Mucosa of descending colon (tissue), 3 donors: ENCODE data around the gene LTO1. TPM values are rescaled to one million over a fixed set of nuclear protein-coding genes. Genes with fewer than 3 reads are reported as not detected.

Experiments
- ATAC-seq: fragments of 200-7000 bp; cut with Tn5 transposase; one replicate; pipeline ENCODE4 v1.9.1; 2020; ENCODE audit warnings: mild to moderate bottlenecking, moderate library complexity
- DNase-seq, 3 donors: peaks; one replicate each; pipeline ENCODE4 v3.0.0-alpha.2; 2020
- H3K36me3 ChIP-seq: fragments of 200-600 bp; one replicate; pipeline ENCODE4 v1.8.0; 2021; ENCODE audit warnings: low read depth, mild to moderate bottlenecking
- H3K4me1 ChIP-seq: fragments of 200-600 bp; one replicate; pipeline ENCODE4 v1.8.0; 2021; ENCODE audit warnings: low read depth, mild to moderate bottlenecking
- H3K4me3 ChIP-seq: fragments of 200-600 bp; one replicate; pipeline ENCODE4 v1.8.0; 2021; ENCODE audit warnings: mild to moderate bottlenecking
- H3K9me3 ChIP-seq: fragments of 200-600 bp; one replicate; pipeline ENCODE4 v1.8.0; 2021; ENCODE audit warnings: mild to moderate bottlenecking
- CTCF ChIP-seq: fragments of 200-600 bp; IDR thresholded peaks from one replicate; pipeline ENCODE4 v1.8.0; 2022; ENCODE audit warnings: antibody characterized with exemption, mild to moderate bottlenecking
- intact Hi-C, 2 donors: fragments of 100-400 bp; cut with DNase I in 1 of 2; cut with micrococcal nuclease in 1 of 2; formaldehyde crosslinking; loops; one replicate each; pipeline versions ENCODE4 v1.11.0 to v1.11.1; 2022; cut with DNase I, micrococcal nuclease
- total RNA-seq, 3 donors: library from RNA; stranded (reverse); fragmentation: NEBNext Ultra II Directional in 2 of 3; extraction: Animal tissue kit (Norgen Biotek cat#: 25700) in 2 of 3; gene quantifications; one replicate each; pipeline versions ENCODE4 v1.2.1 to v1.2.4, GENCODE V29; 2021 to 2023
- donor health status: DM: no; HTN: no; CAD: no; lungs with moderate emphysema.
- donor health status: DM: no; HTN: no; CAD: no.
- donor health status: DM: no; HTN: yes; CAD: no.

The LTO1 gene
- total RNA-seq, 3 donors from 2014 or later = 21.8 to 30.5 (median 22.4) TPM

GRCh38 chr11:69665669-69666068 is 9.5 kb downstream of the LTO1 start:
- Histone ChIP-seq H3K9me3 (no peaks in the 10 kb centered on the region), H3K4me1 (peaks cover 2% of the 10 kb centered on the region), H3K36me3 (no peaks in the 10 kb centered on the region), H3K4me3 (no peak overlapping the region)
- TF ChIP-seq CTCF = no peak
- ATAC-seq (no peak), DNase-seq (peak in 1 of 3 donors; percentile 12)
- intact Hi-C loops = no loop called here

GRCh38 chr11:69664901-69665300 is 10.3 kb downstream of the LTO1 start:
- TF ChIP-seq CTCF = no peak
- peak in 2 of 3 donors; percentile 6 to 12 for DNase-seq
- no peaks in the 10 kb centered on the region for H3K36me3 ChIP-seq

GRCh38 chr11:69664103-69664775 is 10.9 kb downstream of the LTO1 start:
- no peaks in the 10 kb centered on the region for H3K36me3 ChIP-seq
- no peaks in the 10 kb centered on the region for H3K9me3 ChIP-seq
- ATAC-seq (no peak), DNase-seq (peak in 2 of 3 donors; percentile 8 to 34)
- intact Hi-C loops = no loop called here
- H3K4me3 ChIP-seq = no peak overlapping the region
- TF ChIP-seq CTCF = no peak
- no peaks in the 10 kb centered on the region for H3K4me1 ChIP-seq

More at GRCh38 chr11:69664901-69665300, 10.3 kb downstream of the LTO1 start:
- no peak for ATAC-seq
- H3K9me3 ChIP-seq = no peaks in the 10 kb centered on the region
- intact Hi-C loops = no loop called here
- H3K4me3 ChIP-seq = no peak overlapping the region
- H3K4me1 ChIP-seq = no peaks in the 10 kb centered on the region

DNA sequence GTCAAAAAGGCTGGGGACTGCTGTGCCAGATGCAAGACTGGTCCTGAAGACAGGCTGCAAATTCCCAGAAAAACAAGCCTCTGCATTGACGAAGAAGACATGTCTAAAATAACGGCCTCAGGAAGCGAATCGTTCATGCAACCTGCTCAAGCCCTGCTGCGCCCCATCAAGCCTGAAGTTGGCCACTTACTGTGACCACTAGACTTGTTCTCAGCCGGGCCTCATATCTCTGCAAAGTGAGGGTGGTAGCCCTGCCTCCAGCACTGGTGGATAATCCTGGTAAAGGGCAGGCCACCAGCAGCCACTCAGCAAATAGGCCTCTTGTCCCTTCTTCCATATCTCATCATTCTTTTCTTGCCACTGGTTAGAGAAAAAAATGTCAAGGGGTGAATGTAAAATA is 11.8 kb downstream of the LTO1 start:
- DNase-seq (peak in 2 of 3 donors; percentile 7 to 10), ATAC-seq (no peak)
- H3K9me3 ChIP-seq = no peaks in the 10 kb centered on the region
- no peaks in the 10 kb centered on the region for H3K36me3 ChIP-seq
- TF ChIP-seq CTCF = no peak
- intact Hi-C loops = no loop called here
- H3K4me3 ChIP-seq = no peak overlapping the region
- H3K4me1 ChIP-seq = no peaks in the 10 kb centered on the region

- TF ChIP-seq CTCF = no peak
- H3K36me3 ChIP-seq = no peaks in the 10 kb centered on the region
- intact Hi-C loops = no loop called here
- no peaks in the 10 kb centered on the region for H3K9me3 ChIP-seq
- peak in 2 of 3 donors; percentile 11 to 47 for DNase-seq
- H3K4me1 ChIP-seq = no peaks in the 10 kb centered on the region
- H3K4me3 ChIP-seq = no peak overlapping the region
- no peak for ATAC-seq
Observed at GRCh38 chr11:69662806-69663205, 12.3 kb downstream of the LTO1 start.
